Astrocyte of the hippocampus (primary cell): Measurements from ENCODE around the gene ESF1.
A peak's percentile ranks its signal among the peaks of the same experiment; 100 is the strongest.

ENCODE experiments used
- DNase-seq: peaks from one replicate; pipeline ENCODE4 v3.0.0; 2011; ENCODE audit warnings: low read depth, low spot score

ESF1 gene

GRCh38 chr20:13784893-13785715, at the start of gene ESF1, which contains the start of gene NDUFAF5:
TSS of gene ESF1 (minus strand) at chr20:13784919. CDS start at chr20:13783140, 1,779 bp downstream.
TSS of gene NDUFAF5 (plus strand) at chr20:13785028. CDS start at chr20:13785069, 41 bp downstream.
- peak; percentile 98 for DNase-seq

GRCh38 chr20:13831476-13831875, 46.8 kb upstream of the ESF1 start:
- DNase-seq, result no peak

GRCh38 chr20:13825465-13825864, 40.7 kb upstream of the ESF1 start:
- DNase-seq, result no peak

GRCh38 chr20:13824459-13824858, 39.7 kb upstream of the ESF1 start:
- no peak for DNase-seq

GRCh38 chr20:13822459-13822858, 37.7 kb upstream of the ESF1 start:
- no peak for DNase-seq

GRCh38 chr20:13821876-13822275, 37.2 kb upstream of the ESF1 start:
- DNase-seq, result peak; percentile 42

GRCh38 chr20:13819885-13820645, 35.3 kb upstream of the ESF1 start:
- peak; percentile 73 for DNase-seq

GRCh38 chr20:13817342-13817741, 32.6 kb upstream of the ESF1 start:
- DNase-seq, result no peak

- no peak for DNase-seq
Measured at GRCh38 chr20:13816757-13817156, 32.0 kb upstream of the ESF1 start.

GRCh38 chr20:13814672-13815071, 30.0 kb upstream of the ESF1 start:
- DNase-seq, result no peak

GRCh38 chr20:13813910-13814309, 29.2 kb upstream of the ESF1 start:
- no peak for DNase-seq

- DNase-seq, result no peak
Measured at GRCh38 chr20:13810446-13810845, 25.7 kb upstream of the ESF1 start.

GRCh38 chr20:13809855-13810254, 25.1 kb upstream of the ESF1 start:
- no peak for DNase-seq

- no peak for DNase-seq
Measured at GRCh38 chr20:13809373-13809772, 24.7 kb upstream of the ESF1 start.

GRCh38 chr20:13800728-13801134, 16.0 kb upstream of the ESF1 start:
- peak; percentile 96 for DNase-seq

GRCh38 chr20:13799974-13800373, 15.3 kb upstream of the ESF1 start:
- DNase-seq, result no peak

GRCh38 chr20:13799040-13799439, 14.3 kb upstream of the ESF1 start:
- DNase-seq, result no peak

- DNase-seq, result no peak
Measured at GRCh38 chr20:13794667-13795066, 9.9 kb upstream of the ESF1 start.

- no peak for DNase-seq
Measured at GRCh38 chr20:13793001-13793400, 8.3 kb upstream of the ESF1 start.

GRCh38 chr20:13791540-13792459, 7.1 kb upstream of the ESF1 start:
- DNase-seq, result no peak

GRCh38 chr20:13790708-13791107, 6.0 kb upstream of the ESF1 start:
- no peak for DNase-seq
